Tibial nerve (tissue), 4 donors: ENCODE data around the gene AP2S1.

Experiments
- CTCF ChIP-seq, 5 experiments: fragments of 200-600 bp in 3 of 5; fragments of 450-650 bp in 2 of 5; sonication (generic) in 3 of 5; IDR thresholded peaks; one replicate each; pipeline ENCODE4 v1.5.1; 2016 to 2019; ENCODE audit warnings: antibody characterized with exemption in 5 of 5, mild to moderate bottlenecking in 3 of 5, moderate library complexity in 2 of 5
- EP300 ChIP-seq, 2 donors: sonication (generic); formaldehyde crosslinking; IDR thresholded peaks; one replicate each; pipeline ENCODE4 v1.6.1; 2017; ENCODE audit warnings: antibody characterized with exemption in 2 of 2, mild to moderate bottlenecking in 1 of 2
- POLR2A ChIP-seq, 2 donors: fragments of 450-650 bp; IDR thresholded peaks; one replicate each; pipeline ENCODE4 v1.6.1; 2017; ENCODE audit warnings: antibody characterized with exemption in 2 of 2, mild to moderate bottlenecking in 2 of 2, moderate library complexity in 2 of 2

DNA sequence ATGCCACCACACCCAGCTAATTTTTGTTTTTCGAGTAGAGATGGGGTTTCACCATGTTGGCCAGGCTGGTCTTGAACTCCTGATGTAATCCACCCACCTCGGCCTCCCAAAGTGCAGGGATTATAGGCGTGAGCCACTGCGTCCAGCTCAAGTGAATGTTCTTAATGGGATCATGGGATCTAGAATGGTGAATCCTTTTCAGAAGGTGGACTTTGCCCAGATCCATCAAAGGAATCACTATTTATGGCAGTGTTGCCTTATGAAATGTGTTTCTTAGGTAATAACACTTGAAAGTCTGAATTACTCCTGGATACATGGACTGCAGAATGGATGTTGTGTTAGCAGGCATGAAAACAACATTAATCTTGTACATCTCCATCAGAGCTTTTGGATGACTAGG lies 30.4 kb upstream of the AP2S1 start:
- TF ChIP-seq CTCF (IDR thresholded peaks at IDR 0.05) (no peak), POLR2A (IDR thresholded peaks at IDR 0.05) (no peak), EP300 (IDR thresholded peaks at IDR 0.05) (no peak)
